Inferior parietal cortex (tissue), 1 donor: Measurements from ENCODE around the gene PDYN.

Experiments used
- DNase-seq: peaks from one replicate; pipeline ENCODE4 v3.0.0-alpha.2; 2016; ENCODE audit errors: extremely low spot score

The PDYN gene

DNA sequence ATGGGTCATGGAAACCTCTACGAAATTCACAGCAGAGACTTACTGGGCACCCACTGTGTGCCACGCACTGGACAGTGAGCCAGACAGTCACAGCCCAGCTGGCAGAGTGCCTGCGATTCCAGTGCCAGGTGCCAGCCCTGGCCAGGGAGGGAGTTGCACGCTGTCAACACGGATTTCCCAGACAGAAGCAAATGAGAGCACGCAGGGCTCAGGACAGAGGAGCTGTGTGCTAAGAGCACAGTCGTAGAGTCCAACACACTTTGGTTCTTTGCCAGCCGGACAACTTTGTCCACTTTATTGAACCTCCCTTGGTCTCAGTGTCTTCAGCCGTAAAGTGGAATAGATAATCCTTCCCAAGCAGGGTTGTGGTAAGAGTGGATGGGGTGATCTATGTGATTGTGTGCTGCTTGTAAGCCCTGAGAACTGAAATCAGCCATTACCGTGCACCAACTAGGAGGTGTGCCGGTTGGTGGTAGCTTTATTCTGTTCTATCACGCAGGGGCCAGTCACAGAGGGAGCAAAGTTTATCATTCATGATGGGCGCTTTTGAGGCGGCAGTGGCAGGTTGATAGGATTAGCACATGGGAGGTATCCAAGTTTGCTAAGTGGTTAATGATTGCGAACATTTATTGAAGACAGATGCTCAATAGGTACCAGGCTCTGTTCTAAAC, 58.0 kb downstream of the PDYN start:
- peak; percentile 79 for DNase-seq

DNA sequence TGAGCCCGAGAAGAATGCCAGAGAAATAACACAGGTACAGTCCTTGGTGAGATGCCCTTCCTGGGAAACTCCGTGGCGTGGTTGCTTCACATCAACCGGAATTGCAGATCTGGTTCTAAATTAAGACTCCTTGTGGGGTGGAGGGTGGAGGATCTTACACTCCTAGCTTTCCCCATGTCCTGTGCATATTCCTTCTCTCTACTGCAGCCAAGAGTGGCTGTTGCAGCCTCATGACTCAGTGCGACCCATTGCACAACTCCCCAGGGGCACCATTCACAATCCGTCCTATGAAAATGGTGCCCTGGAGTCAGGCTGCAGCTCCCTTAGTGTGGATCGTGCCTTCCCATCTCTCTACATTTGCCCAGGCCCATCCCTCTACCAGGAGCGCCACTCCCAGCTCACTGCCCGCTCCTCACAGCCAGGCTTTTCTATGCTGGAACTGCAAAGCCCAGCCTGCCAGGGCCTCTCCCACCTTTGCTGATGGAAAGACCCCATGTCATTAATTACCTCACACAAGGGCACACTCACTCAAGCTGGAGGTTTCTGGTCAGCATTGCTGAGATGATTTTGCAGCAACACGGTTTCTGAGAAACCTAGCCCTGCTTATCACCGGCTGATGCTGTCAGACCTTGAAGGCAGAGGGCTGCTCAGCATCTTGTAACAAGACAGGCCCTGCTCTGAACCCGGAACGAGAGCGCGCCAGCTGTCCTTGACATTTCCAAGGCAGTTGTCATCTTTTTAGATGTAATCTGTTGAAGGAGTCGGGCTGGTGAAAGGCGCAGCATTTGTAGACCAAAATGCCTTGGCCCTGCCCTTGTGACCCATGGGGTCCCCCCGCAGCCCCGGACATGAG, 58.9 kb downstream of the PDYN start:
- no peak for DNase-seq

DNA sequence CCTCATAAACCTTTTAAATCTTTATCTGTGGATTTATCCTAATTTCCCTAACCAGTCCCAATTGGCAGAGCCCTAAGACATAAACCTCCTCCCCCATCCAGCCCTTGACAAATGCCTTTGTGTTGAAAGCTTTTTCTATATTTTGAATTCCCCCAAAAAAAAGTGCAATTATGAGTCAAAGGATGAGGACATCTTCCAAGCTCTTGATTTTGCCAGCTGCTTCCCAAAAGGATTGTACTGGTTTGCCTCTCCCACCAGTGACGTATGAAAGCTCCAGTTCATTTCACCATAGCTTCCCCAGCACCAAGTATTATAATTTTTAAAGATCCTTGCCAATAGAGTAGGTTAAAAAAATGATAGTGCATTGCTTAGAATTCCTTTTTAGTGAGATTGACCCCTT, 59.7 kb downstream of the PDYN start:
- DNase-seq, result no peak

DNA sequence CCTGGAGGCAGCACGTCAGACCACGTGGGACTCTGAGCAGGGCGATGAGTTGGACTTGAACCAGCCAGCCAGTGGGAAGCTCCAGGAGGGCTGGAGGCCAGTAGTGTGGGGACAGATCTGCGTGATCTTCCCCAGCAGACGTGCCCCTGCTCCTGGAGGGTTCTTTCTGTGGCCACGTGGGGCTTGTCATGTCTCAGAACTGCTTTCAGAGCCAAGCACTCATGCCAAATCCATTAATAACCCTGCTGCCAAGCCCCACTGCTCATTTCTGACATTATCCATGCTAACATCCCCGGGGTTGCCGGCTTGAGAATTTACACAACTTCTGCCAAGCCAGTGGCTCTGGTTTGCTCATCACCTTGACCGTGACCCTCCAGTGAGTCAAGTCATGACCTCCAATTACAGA, 60.4 kb downstream of the PDYN start:
- DNase-seq, result no peak

DNA sequence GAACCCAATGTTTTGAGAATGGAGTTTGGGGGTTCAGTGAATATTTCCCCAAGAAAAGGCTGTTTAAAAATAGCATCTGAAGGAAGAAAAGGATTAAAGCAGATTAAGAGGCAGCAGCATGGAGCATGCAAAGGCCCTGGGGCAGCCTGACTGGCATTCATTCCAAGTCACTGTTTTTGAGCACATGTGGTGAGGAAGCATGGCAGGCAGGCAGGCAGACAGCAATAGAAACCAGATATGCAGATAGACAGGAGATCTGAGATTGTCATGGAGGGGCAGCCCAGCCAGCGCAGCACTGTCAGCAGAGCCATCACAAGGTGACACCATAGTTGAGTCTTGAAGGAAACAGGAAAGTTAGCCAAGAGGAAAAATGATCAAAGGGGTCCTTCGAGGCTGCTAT, 60.9 kb downstream of the PDYN start:
- DNase-seq, result no peak

DNA sequence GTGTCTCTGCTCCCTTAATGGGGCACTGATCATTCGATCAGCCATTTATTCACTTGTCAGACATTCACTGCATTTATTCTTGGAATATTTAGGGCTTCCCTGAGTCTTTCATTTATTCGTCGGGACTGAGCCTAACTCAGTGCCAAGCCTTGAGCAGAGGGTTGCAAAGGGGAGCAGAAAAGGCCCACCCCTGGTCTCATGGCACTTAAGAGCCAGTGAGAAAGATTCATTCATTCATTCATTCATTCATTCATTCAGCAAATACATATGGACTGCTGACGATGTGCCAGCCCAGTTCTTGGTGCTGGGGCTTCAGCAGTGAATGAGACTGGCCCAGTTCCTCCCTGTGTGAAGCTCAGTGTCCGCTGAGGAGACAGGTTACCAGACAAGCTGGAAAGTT, 62.0 kb downstream of the PDYN start:
- no peak for DNase-seq

DNA sequence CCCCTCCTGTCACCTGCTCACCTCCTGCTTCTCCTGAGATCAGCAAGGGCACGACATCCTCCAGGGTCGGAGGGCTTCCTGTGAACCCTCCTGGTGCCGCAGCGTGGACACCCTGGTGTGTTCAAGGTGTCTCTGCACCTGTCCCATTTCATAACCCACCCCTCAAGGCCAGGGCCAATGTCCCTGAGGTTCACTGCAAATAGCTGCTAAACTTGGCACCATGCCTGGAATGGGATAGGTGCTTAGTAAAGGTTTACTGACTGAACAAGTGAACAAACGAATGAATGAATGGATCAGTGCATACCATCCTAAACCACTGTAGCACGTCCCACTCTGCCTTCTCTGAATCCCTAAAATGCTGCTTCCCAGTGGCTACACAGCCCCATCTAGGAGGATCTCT, 63.7 kb downstream of the PDYN start:
- DNase-seq, result no peak

DNA sequence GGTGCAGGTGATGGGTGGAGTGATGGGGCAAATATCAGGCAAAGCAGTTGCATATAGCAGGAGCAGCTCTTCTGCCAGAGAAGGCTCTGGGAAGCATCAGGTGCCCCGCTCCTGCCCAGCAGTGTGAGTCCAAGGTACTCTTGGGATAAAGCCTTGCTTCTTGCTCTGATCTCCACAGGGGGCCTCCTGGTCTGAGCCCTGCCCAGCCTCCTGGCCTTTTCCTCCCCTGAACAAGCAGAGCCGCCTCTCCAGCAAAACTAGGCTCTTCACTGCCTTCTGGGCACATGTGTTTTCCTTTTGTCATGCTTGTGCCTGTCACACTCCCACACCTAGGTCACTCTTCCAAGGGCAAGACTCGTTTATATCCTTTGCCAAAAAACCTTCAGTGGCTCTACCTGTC, 64.4 kb downstream of the PDYN start:
- no peak for DNase-seq

DNA sequence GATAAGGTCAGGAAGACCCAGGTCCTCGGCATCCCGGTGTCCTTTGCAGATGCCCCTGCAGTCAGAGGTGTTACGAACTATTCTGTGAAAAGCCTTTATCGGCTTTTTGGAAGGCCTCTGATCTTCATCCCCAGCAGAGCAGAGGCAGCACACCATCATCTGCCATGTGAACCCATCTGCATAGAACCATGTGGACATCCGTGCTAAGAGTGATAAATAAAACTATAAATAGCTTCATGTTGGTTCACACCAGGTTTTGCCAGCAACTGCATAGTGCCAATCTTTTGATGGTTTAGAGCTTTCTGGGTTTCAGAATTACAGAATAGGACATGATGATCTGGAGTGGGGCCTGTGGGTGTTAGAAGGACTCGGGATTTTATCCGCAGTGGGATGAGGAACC, 65.1 kb downstream of the PDYN start:
- no peak for DNase-seq
